HepG2 (cell line): ENCODE results near the gene PLEKHG2. TPM values are rescaled to one million over a fixed set of nuclear protein-coding genes. Genes with fewer than 3 reads are reported as not detected.

ENCODE experiments used
- CC2D1A ChIP-seq: sonication (generic); formaldehyde crosslinking; IDR thresholded peaks from 2 replicates; pipeline ENCODE4 v1.8.1; 2023; ENCODE audit warnings: mild to moderate bottlenecking, missing genetic modification reagents
- CHD4 ChIP-seq: fragments of 200-600 bp; sonication (generic); IDR thresholded peaks from 2 replicates; pipeline ENCODE4 v1.7.0; 2017; ENCODE audit warnings: mild to moderate bottlenecking, low read length, borderline replicate concordance
- CREM ChIP-seq, 2 experiments: sonication (generic) in 1 of 2; formaldehyde crosslinking in 1 of 2; IDR thresholded peaks; 2 replicates each; pipeline versions ENCODE4 v1.4.0 to v1.6.1; 2016 to 2020; ENCODE audit warnings: antibody characterized with exemption in 1 of 2, mild to moderate bottlenecking in 1 of 2, missing genetic modification reagents in 1 of 2
- E2F5 ChIP-seq: sonication (generic); formaldehyde crosslinking; conservative IDR thresholded peaks from 2 replicates; pipeline ENCODE4 v1.4.0; 2020; ENCODE audit warnings: missing genetic modification reagents
- ELK4 ChIP-seq: sonication (generic); formaldehyde crosslinking; IDR thresholded peaks from 2 replicates; pipeline ENCODE4 v1.9.0; 2021; ENCODE audit warnings: missing genetic modification reagents, borderline replicate concordance
- GABPA ChIP-seq, 2 experiments: IDR thresholded peaks; 2 replicates each; pipeline ENCODE4 v1.6.1; 2011 to 2016; ENCODE audit warnings: low read depth in 2 of 2, low read length in 1 of 2, missing biosample characterization in 1 of 2, missing genetic modification characterization in 1 of 2
- IRF9 ChIP-seq: sonication (generic); formaldehyde crosslinking; IDR thresholded peaks from 2 replicates; pipeline ENCODE4 v1.8.0; 2022; ENCODE audit warnings: missing genetic modification reagents, mild to moderate bottlenecking, borderline replicate concordance
- MED13 ChIP-seq: sonication (generic); formaldehyde crosslinking; IDR thresholded peaks from 2 replicates; pipeline ENCODE4 v1.5.0; 2020; ENCODE audit warnings: missing genetic modification reagents
- NR2F2 ChIP-seq: IDR thresholded peaks from 2 replicates; pipeline ENCODE4 v1.6.1; 2012; ENCODE audit warnings: low read depth, inconsistent platforms, borderline replicate concordance
- PPARG ChIP-seq: conservative IDR thresholded peaks from 2 replicates; pipeline ENCODE4 v1.6.1; 2016; ENCODE audit warnings: missing biosample characterization, missing genetic modification reagents
- PTBP1 ChIP-seq: fragments of 200-400 bp; formaldehyde crosslinking; IDR thresholded peaks from 2 replicates; pipeline ENCODE4 v1.6.1; 2018; ENCODE audit warnings: low read length, low read depth; ENCODE audit not compliant: poor library complexity, severe bottlenecking
- SP4 ChIP-seq: sonication (generic); formaldehyde crosslinking; IDR thresholded peaks from 2 replicates; pipeline ENCODE4 v1.8.1; 2023; ENCODE audit warnings: mild to moderate bottlenecking, missing genetic modification reagents
- YY1 ChIP-seq: IDR thresholded peaks from 2 replicates; pipeline ENCODE4 v1.6.1; 2011; ENCODE audit warnings: low read length, low read depth, moderate library complexity, mild to moderate bottlenecking; ENCODE audit not compliant: insufficient read depth, insufficient replicate concordance
- ZFP1 ChIP-seq: IDR thresholded peaks from 2 replicates; pipeline ENCODE4 v1.6.1; 2016
- ZNF224 ChIP-seq: sonication (generic); formaldehyde crosslinking; IDR thresholded peaks from 2 replicates; pipeline ENCODE4 v1.5.0; 2020; ENCODE audit warnings: mild to moderate bottlenecking, missing genetic modification reagents
- ZNF263 ChIP-seq: sonication (generic); formaldehyde crosslinking; IDR thresholded peaks from 2 replicates; pipeline ENCODE4 v1.4.0; 2020; ENCODE audit warnings: missing genetic modification reagents
- ZNF275 ChIP-seq: sonication (generic); formaldehyde crosslinking; IDR thresholded peaks from 2 replicates; pipeline ENCODE4 v1.8.0; 2022; ENCODE audit warnings: missing genetic modification reagents, mild to moderate bottlenecking, inconsistent platforms, borderline replicate concordance
- ZNF383 ChIP-seq: sonication (generic); formaldehyde crosslinking; IDR thresholded peaks from 2 replicates; pipeline ENCODE4 v1.4.0; 2020; ENCODE audit warnings: missing genetic modification reagents, mild to moderate bottlenecking, borderline replicate concordance
- ZNF569 ChIP-seq: sonication (generic); formaldehyde crosslinking; IDR thresholded peaks from 2 replicates; pipeline ENCODE4 v1.5.0; 2020; ENCODE audit warnings: mild to moderate bottlenecking, missing genetic modification reagents, moderate library complexity, borderline replicate concordance
- ZNF570 ChIP-seq: sonication (generic); formaldehyde crosslinking; IDR thresholded peaks from 2 replicates; pipeline ENCODE4 v1.4.0; 2020; ENCODE audit warnings: mild to moderate bottlenecking, missing genetic modification reagents, borderline replicate concordance
- ZNF614 ChIP-seq: IDR thresholded peaks from 2 replicates; pipeline ENCODE4 v1.6.1; 2018; ENCODE audit warnings: missing biosample characterization, missing genetic modification reagents, inconsistent platforms, borderline replicate concordance
- ZNF691 ChIP-seq: sonication (generic); formaldehyde crosslinking; IDR thresholded peaks from 2 replicates; pipeline ENCODE4 v1.4.0; 2020; ENCODE audit warnings: missing genetic modification reagents, low read depth, mild to moderate bottlenecking, borderline replicate concordance
- ZNF782 ChIP-seq: sonication (generic); formaldehyde crosslinking; IDR thresholded peaks from 2 replicates; pipeline ENCODE4 v1.4.0; 2020; ENCODE audit warnings: missing genetic modification reagents, mild to moderate bottlenecking, borderline replicate concordance
- polyA plus RNA-seq, 8 experiments: library from polyadenylated mRNA; depleted of rRNA in 3 of 8; stranded (reverse) in 7 of 8; unstranded in 1 of 8; fragments of >200 nt; fragmentation: Illumina TruSeq in 4 of 8; extraction: Trizol in 4 of 8; gene quantifications; 2 replicates each; pipeline versions ENCODE4 v1.2.1 to v1.2.3, GENCODE V29; 2011 to 2016; ENCODE audit warnings: low read depth in 4 of 8, missing spikeins in 1 of 8, mixed read lengths in 1 of 8; ENCODE audit not compliant: insufficient read depth in 1 of 8
- total RNA-seq, 5 experiments: library from RNA; depleted of rRNA; stranded (reverse); fragments of >200 nt; fragmentation: Illumina TruSeq; extraction: Trizol; gene quantifications; 2 replicates each; pipeline ENCODE4 v1.2.3, GENCODE V29; 2016; ENCODE audit warnings: low read depth in 1 of 5

Gene PLEKHG2
- total and polyA plus RNA-seq, 2 of the 13 experiments (the other 11 are each of a cell fraction or from before 2014, with no cell fraction given), result 3.6 to 6.8 TPM

- TF ChIP-seq CREM (IDR thresholded peaks at IDR 0.05) (peak; percentile 89), CREM (CRISPR knock-in tag; IDR thresholded peaks at IDR 0.05) (no peak), PTBP1 (no peak), GABPA (IDR thresholded peaks at IDR 0.05; ENCODE audit: low read depth, low read length) (no peak), GABPA (CRISPR knock-in tag; IDR thresholded peaks at IDR 0.05; ENCODE audit: low read depth) (peak; percentile 69; the same call in 1 of the 2 replicates), ZFP1 (no peak; the same call in 1 of the 2 replicates), ZNF224 (CRISPR knock-in tag) (peak; percentile 94; the same call in 1 of the 2 replicates), YY1 (peak; percentile 63), SP4 (peak; percentile 67; the same call in 1 of the 2 replicates), IRF9 (CRISPR knock-in tag) (peak; percentile 71; the same call in 1 of the 2 replicates), PPARG (no peak), MED13 (CRISPR knock-in tag) (no peak), ZNF570 (CRISPR knock-in tag) (no peak), ZNF569 (peak; percentile 94; the same call in 1 of the 2 replicates), ZNF383 (CRISPR knock-in tag) (no peak), ZNF275 (CRISPR knock-in tag) (peak; percentile 38; the same call in 1 of the 2 replicates), CHD4 (0 out of 2 replicates have a peak, but pooled peaks have one; percentile 53), ELK4 (CRISPR knock-in tag) (no peak), CC2D1A (CRISPR knock-in tag) (no peak), ZNF614 (CRISPR knock-in tag) (peak; percentile 84), ZNF782 (CRISPR knock-in tag) (no peak; the same call in 1 of the 2 replicates), E2F5 (CRISPR knock-in tag) (no peak), NR2F2 (no peak), ZNF691 (peak; percentile 56; the same call in 1 of the 2 replicates), ZNF263 (CRISPR knock-in tag) (no peak; the same call in 1 of the 2 replicates)
Measured at GRCh38 chr19:39401549-39402345, 10.7 kb upstream of the PLEKHG2 start (continued).
